Fibroblast of pulmonary artery (primary cell): ENCODE data around the gene ABLIM2.

ENCODE experiments used
- DNase-seq: peaks from one replicate; pipeline ENCODE4 v3.0.0-alpha.2; 2010; ENCODE audit warnings: low read depth
- H3K4me3 ChIP-seq: replicated peaks from 2 replicates; pipeline ENCODE4 v1.5.1; 2011; ENCODE audit warnings: low read depth, mild to moderate bottlenecking, control low read depth, low read length, moderate library complexity
- TF ChIP-seq, protein P1 (sequence below): IDR thresholded peaks from 2 replicates; pipeline ENCODE4 v1.5.1; 2011; ENCODE audit warnings: mild to moderate bottlenecking, control low read depth, low read length, inconsistent platforms; ENCODE audit errors: missing control alignments

ABLIM2 gene

GRCh38 chr4:7941965-7942496, 216.6 kb downstream of the ABLIM2 start:
- no peak for DNase-seq
- TF ChIP-seq, protein P1, sequence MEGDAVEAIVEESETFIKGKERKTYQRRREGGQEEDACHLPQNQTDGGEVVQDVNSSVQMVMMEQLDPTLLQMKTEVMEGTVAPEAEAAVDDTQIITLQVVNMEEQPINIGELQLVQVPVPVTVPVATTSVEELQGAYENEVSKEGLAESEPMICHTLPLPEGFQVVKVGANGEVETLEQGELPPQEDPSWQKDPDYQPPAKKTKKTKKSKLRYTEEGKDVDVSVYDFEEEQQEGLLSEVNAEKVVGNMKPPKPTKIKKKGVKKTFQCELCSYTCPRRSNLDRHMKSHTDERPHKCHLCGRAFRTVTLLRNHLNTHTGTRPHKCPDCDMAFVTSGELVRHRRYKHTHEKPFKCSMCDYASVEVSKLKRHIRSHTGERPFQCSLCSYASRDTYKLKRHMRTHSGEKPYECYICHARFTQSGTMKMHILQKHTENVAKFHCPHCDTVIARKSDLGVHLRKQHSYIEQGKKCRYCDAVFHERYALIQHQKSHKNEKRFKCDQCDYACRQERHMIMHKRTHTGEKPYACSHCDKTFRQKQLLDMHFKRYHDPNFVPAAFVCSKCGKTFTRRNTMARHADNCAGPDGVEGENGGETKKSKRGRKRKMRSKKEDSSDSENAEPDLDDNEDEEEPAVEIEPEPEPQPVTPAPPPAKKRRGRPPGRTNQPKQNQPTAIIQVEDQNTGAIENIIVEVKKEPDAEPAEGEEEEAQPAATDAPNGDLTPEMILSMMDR = no peak
- H3K4me3 ChIP-seq = no peak overlapping the region

DNA sequence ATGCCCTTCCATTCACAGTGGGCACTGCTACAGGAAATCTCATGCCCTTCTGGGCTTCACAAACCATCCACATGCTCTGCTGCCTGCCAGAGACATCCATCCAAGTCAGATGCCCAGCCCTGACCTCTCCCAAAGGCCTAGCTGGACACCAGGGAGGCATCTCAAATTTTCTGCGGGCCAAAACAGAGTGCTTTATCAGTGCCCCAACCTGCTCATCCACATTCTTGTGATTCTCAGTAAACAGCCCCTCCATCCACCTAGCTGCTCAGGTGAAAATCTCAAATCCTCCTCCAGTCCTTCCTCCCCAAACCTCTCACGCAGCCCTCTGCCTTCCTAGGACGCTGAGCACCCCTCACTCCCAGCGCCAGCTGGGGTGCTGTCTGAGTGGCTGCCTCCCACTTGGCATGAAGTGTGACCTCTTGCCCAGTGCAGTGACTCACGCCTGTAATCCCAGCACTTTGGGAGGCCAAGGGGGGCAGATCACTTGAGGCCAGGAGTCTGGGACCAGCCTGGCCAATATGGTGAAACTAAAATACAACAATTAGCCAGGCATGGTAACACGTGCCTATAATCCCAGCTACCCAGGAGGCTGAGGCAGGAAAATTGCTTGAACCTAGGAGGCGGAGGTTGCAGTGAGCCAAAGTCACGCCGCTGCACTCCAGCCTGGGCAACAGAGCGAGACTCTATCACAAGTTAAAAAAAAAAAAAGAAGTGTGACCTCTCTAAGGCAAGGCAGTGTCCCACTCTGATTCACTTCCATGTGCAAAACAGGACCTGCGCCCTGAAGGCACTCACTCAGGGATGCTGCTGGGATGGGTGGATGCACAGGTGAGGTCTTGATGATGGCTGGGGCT, 217.3 kb downstream of the ABLIM2 start:
- TF ChIP-seq, protein P1 = no peak
- no peak overlapping the region for H3K4me3 ChIP-seq
- DNase-seq = no peak

GRCh38 chr4:7939377-7940108, 219.1 kb downstream of the ABLIM2 start, which contains the start of gene AFAP1:
AFAP1 (minus strand) TSS chr4:7939861; CDS start chr4:7872078, 67,783 bp downstream.
- TF ChIP-seq, protein P1 = no peak
- peak within 1 kb of the TSS; percentile 75 for H3K4me3 ChIP-seq

GRCh38 chr4:7938609-7939376, 219.8 kb downstream of the ABLIM2 start:
- H3K4me3 ChIP-seq = peak overlapping the region; percentile 75
- TF ChIP-seq, protein P1 = no peak
- DNase-seq = peak; percentile 50

More at GRCh38 chr4:7939377-7940108, 219.1 kb downstream of the ABLIM2 start, which contains the start of gene AFAP1:
- peak; percentile 86 for DNase-seq

GRCh38 chr4:7938266-7938608, 220.4 kb downstream of the ABLIM2 start:
- H3K4me3 ChIP-seq = peak overlapping the region; percentile 75
- TF ChIP-seq, protein P1 = no peak
- no peak for DNase-seq

- peak overlapping the region; percentile 75 for H3K4me3 ChIP-seq
- TF ChIP-seq, protein P1 = no peak
- no peak for DNase-seq
Measured at GRCh38 chr4:7937006-7937405, 221.6 kb downstream of the ABLIM2 start.
